Measurements from ENCODE around the gene PNPLA5. TPM values are rescaled to one million over a fixed set of nuclear protein-coding genes. Genes with fewer than 3 reads are reported as not detected.

PNPLA5 gene
- total RNA-seq, 4 donors from 2014 or later = 2.5 to 13.5 (median 4.7) TPM

GRCh38 chr22:43880541-43880991 is 11.2 kb downstream of the PNPLA5 start:
- no peak for TF ChIP-seq POLR2A (IDR thresholded peaks at IDR 0.05)
- no peak for TF ChIP-seq CTCF (IDR thresholded peaks at IDR 0.05)
- TF ChIP-seq POLR2AphosphoS5 (IDR thresholded peaks at IDR 0.05) = no peak
- no peak for TF ChIP-seq EP300 (IDR thresholded peaks at IDR 0.05)
- Histone ChIP-seq H3K27ac (no peak overlapping the region), H3K9me3 (no peaks in the 10 kb centered on the region), H3K36me3 (no peaks in the 10 kb centered on the region), H3K4me3 (no peak overlapping the region), H3K27me3 (peaks cover 77% of the 10 kb centered on the region), H3K4me1 (no peaks in the 10 kb centered on the region)
- peak in 1 of 2 donors; percentile 45 for DNase-seq (ENCODE audit: low spot score in 2 of 2)
- WGBS = 77% methylated on average over 15 of the region's 15 CpGs

GRCh38 chr22:43879901-43880540 is 11.8 kb downstream of the PNPLA5 start:
- H3K4me1 ChIP-seq = no peaks in the 10 kb centered on the region
- peaks cover 76% of the 10 kb centered on the region for H3K27me3 ChIP-seq
- no peak overlapping the region for H3K4me3 ChIP-seq
- 82% methylated on average over 13 of the region's 14 CpGs for WGBS
- no peaks in the 10 kb centered on the region for H3K9me3 ChIP-seq
- H3K36me3 ChIP-seq = no peaks in the 10 kb centered on the region
- peak in 1 of 2 donors; percentile 45 for DNase-seq (ENCODE audit: low spot score in 2 of 2)
- H3K27ac ChIP-seq = no peak overlapping the region
- TF ChIP-seq POLR2AphosphoS5 (IDR thresholded peaks at IDR 0.05) (no peak), CTCF (IDR thresholded peaks at IDR 0.05) (no peak)

GRCh38 chr22:43878831-43879550 is 12.8 kb downstream of the PNPLA5 start:
- peak in 1 of 2 donors; percentile 50 for DNase-seq (ENCODE audit: low spot score in 2 of 2)
- WGBS = 59% methylated on average over 12 of the region's 12 CpGs
- no peak for TF ChIP-seq EP300 (IDR thresholded peaks at IDR 0.05)
- no peak for TF ChIP-seq CTCF (IDR thresholded peaks at IDR 0.05)
- TF ChIP-seq POLR2A (IDR thresholded peaks at IDR 0.05) = no peak
- Histone ChIP-seq H3K36me3 (no peaks in the 10 kb centered on the region), H3K27me3 (peaks cover 76% of the 10 kb centered on the region), H3K4me3 (no peak overlapping the region), H3K27ac (no peak overlapping the region), H3K9me3 (no peaks in the 10 kb centered on the region), H3K4me1 (no peaks in the 10 kb centered on the region)

GRCh38 chr22:43878079-43878795 is 13.6 kb downstream of the PNPLA5 start:
- WGBS = 36% methylated on average over 12 of the region's 12 CpGs
- DNase-seq (ENCODE audit: low spot score in 2 of 2) = peak in 1 of 2 donors; percentile 26
- no peaks in the 10 kb centered on the region for H3K4me1 ChIP-seq

More at GRCh38 chr22:43878079-43878795, 13.6 kb downstream of the PNPLA5 start:
- H3K27me3 ChIP-seq = peaks cover 74% of the 10 kb centered on the region
- H3K36me3 ChIP-seq = no peaks in the 10 kb centered on the region
- no peaks in the 10 kb centered on the region for H3K9me3 ChIP-seq
- TF ChIP-seq POLR2A (IDR thresholded peaks at IDR 0.05) = no peak
- TF ChIP-seq CTCF (IDR thresholded peaks at IDR 0.05) = no peak
- no peak for TF ChIP-seq EP300 (IDR thresholded peaks at IDR 0.05)
- TF ChIP-seq POLR2AphosphoS5 (IDR thresholded peaks at IDR 0.05) = no peak
- no peak overlapping the region for H3K4me3 ChIP-seq
- no peak overlapping the region for H3K27ac ChIP-seq
